GM18508 (cell line): ENCODE measurements around the gene TP53TG5.

ENCODE experiments used
- ATAC-seq: cut with Tn5 transposase; IDR thresholded peaks from one replicate; pipeline ENCODE4 v1.9.1; 2021; ENCODE audit warnings: moderate number of reproducible peaks; ENCODE audit not compliant: insufficient read depth, unreplicated experiment

The TP53TG5 gene

DNA sequence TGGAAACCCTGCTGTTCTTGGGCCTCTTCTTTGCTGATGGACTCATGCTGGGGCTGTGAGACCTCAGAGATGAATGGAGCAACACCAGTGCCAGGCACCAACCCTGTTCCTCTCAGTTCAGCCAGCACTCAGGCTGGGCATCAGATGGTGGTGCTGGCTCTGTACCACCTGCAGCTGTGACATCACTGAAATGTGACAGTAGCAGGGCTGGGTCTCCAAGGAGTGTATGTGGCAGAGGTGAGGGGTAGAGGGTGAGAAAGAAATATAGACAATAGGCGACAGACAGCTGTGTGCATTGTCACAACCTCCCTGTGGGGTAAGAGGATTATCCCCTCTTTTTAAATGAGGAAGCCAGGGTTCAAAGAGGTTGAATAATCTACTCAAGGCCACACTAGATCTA lies at the start of gene TP53TG5:
Gene TP53TG5 (minus strand): TSS at position 135 of the 400 bp plus-strand sequence. CDS start 89 bp downstream, at position 46.
- no peak for ATAC-seq

DNA sequence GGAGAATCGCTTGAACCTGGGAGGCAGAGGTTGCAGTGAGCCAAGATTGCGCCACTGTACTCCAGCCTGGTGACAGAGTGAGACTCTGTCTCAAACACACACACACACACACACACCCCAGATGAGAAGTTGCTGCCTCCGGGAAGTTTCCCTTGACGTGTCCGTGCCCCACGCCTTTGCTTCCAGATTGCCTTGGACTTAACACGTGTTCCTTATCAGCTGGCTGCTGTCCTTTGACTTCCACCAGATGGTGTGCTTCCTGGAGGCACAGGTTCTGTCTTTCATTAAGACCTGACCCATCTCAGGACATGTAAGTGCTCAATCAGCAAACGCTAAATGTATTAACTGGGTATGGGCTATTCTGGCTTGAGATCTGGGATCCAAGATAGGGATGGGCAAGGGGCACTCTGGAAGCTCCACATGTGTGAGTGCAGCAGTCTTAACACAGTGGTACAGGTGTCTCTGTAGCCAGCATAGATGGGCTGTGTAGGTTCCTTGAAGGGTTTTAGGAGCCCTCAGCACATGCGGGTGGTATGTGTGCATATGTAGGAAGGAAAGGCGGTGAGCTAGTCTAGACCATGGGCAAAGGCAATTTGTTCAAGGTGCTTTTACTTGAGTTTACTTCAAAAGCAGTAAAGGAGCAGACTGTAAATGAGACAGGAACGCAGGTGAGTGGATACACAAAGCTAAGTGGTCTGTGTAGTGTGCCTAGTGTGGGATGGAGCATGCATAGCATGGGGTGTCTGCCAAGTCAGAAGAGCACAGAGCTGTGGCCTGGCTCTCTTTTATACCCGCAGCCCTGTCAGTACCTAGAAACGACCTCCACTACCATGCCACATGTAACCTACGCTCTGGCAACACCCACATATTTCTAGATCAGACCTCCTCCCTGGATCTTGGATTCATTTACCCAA lies 49.4 kb upstream of the TP53TG5 start:
- ATAC-seq = no peak

DNA sequence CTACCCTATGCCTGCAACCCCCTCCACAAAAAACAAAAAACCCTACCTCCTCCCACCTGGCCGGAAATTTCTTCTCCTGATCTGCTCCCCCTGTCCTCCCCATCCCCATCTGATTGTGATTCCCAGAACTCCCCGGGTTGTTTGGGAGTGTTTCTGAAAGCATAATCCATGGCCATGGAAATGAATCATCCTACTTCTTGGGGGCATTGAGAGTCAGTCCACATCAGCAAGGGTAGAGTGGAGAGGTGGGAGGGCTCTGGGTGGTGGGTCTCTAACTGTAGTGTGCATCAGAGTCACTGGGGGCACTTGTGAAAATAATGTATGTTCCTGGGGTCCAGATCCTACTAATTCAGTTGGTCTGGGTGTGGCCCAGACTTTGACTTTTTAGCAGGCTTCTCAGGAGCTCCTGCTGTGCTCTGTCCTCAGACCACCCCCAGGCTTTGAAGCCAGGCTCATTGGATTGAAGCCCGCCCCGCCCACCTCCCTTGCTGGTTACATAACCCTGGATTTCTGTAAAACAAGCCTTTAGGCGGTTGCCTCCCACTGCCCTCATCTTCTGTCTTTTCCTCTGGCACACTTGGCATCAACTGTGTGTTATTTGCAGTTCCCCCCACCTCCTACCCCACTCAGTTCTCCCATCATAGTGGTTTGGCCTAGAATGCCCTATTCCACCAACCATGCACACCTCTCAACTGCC lies 48.3 kb upstream of the TP53TG5 start:
- no peak for ATAC-seq

DNA sequence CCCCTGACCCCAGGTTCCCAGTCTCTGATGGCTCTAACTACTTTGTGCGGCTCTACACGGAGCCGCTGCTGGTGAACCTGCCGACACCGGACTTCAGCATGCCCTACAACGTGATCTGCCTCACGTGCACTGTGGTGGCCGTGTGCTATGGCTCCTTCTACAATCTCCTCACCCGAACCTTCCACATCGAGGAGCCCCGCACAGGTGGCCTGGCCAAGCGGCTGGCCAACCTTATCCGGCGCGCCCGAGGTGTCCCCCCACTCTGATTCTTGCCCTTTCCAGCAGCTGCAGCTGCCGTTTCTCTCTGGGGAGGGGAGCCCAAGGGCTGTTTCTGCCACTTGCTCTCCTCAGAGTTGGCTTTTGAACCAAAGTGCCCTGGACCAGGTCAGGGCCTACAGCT lies 47.4 kb upstream of the TP53TG5 start:
- ATAC-seq = no peak

DNA sequence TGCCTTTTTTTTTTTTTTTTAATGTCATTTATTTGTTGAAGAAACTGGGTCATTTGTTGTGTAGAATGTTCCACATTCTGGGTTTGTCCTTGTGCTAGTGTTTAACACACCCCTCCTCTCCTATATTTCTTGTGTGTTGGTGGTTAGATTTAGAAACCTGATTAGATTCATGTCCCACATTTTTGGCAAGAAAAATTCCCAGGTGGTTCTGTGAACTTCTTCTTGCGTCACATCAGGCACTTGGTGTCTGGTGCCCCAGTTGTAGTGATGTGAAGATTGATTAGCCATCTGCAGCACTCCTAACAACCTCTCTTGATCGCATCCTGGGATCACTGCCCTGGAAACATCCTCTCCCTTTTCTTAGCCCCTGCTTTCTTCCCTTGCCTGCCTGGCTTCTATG lies 45.6 kb upstream of the TP53TG5 start:
- ATAC-seq = no peak

DNA sequence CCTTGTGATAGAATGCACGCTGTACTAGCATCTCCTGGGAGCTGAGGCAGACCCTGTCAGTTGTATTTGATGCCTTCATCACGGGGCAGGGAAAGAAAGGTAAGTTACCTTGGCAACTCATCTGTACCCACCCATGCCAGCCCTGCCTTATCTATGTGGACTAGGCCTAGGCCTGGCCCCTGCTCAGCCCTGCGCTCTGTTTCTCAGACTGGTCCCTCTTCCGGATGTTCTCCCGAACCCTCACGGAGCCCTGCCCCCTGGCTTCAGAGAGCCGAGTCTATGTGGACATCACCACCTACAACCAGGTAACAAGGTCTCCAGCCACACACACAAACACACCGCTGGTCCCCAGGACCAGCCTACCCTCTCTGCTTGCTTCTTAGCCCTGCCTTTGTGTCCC lies 42.0 kb upstream of the TP53TG5 start:
- ATAC-seq = no peak

DNA sequence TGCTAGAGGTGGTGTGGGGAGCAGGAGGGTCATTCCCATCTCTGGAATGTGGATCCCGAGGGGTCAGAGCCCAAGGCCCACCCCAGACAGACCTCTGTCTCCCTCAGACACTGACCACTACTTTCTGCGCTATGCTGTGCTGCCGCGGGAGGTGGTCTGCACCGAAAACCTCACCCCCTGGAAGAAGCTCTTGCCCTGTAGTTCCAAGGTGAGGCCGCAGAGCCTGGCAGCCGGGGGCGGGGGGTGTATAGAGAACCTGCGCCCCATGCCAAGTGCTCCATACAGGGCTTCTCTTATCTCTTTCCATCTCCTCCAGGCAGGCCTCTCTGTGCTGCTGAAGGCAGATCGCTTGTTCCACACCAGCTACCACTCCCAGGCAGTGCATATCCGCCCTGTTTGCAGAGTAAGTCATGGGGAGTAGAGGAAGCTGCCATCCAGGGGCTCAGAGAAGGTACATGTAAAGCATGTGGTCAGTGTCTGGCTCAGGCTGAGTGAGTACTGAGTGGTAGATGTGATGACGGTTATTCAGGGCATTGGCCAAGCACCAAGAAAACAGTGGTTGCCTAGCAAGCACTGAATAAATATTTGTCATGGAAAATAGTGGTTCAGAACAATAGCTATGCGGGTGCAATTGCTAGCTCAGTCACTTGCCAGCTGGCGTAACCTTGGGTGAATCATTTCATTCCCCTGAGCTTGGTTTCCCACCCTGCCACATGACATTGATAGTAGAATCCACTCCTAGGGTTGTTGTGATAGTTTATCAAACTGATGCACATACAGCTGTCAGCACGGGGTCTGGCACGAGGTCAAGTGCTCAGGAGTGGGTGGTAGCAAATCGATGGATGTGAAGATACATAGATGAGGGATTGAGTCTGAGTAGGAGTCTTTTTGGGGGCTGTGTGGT lies 41.3 kb upstream of the TP53TG5 start:
- peak; percentile 68 for ATAC-seq

DNA sequence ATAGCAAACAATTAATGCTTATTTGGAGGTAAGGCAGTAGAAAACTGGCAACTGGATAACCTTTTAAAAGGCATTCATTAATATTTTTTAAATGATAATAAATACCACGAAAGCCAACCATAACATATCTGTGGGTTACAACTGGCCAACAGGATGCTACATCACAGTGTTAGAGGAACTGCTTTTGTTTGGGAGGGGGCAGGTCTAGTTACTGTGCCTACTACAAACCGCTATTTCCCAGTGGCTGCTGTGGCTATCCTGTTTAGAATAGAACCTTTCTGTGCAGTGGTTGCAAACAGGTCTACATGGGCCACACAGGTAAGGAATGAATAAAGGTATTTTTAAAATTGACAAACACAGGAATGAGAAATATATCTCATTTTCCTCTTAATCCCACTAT lies 38.8 kb upstream of the TP53TG5 start:
- ATAC-seq = no peak

DNA sequence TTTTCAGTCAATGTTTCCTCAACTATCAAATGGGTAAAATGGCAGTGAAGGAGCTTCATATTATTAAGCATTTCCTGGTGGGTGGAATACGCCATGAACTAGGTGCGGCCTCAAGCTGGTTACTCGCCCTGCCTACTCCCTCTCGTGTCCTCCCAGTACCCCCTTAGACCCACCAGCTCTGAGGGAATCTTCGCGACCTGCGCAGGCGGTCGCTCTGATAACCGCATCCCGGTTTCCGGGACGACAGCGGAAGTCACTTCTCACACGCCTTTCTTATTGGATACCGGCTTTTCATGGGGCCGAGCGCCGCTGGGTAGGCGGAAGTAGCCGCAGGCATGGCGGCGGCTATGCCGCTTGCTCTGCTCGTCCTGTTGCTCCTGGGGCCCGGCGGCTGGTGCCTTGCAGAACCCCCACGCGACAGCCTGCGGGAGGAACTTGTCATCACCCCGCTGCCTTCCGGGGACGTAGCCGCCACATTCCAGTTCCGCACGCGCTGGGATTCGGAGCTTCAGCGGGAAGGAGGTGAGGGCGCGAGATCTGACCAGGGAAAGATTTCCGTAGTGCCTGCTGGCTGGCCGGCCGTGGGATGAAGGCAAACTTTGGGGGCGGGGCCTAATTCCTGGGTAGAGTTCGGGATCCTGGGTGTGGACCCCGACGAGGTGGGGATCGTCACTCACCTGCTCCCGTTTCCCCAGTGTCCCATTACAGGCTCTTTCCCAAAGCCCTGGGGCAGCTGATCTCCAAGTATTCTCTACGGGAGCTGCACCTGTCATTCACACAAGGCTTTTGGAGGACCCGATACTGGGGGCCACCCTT lies 37.9 kb upstream of the TP53TG5 start, which contains the start of gene PIGT:
Gene PIGT (plus strand): TSS at position 320 of the 816 bp plus-strand sequence. CDS start 16 bp downstream, at position 336.
- ATAC-seq = no peak

DNA sequence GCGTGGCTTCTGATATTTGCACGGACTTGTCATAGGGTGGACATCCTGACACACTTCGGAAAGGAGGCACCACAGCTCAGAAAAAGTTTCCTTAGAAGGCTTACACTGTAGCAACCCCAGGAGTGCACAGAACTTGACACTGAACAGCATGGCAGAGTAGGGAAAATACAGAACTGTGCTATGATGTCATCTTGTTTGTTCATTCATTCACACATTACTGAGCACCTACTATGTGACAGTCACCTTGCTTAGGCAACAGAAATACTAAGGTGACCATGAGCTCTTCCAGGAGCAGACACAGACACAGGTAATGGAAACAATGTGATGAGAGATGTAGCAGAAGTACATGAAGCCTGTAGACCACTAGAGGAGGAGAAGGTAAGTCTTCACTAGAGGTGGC lies 35.4 kb upstream of the TP53TG5 start:
- ATAC-seq = no peak

DNA sequence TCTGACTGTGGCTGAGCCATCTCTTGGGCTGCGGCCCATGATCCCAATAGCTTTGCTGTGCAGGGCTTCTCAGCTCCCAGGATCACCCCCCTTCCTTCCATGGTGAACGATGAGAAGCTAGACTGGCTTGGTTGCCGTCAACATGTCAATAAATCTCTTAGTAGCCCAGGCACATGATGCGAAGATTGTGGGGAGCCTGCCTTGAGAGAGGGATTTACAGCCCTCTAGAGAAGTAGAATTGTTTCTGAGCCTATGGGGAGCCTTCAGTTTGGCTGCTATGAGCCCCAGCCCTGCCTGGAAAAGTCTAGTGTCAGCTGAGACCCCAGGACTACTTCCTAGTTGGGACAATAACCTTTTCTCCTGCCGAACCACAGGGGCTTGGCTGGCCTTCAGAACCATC lies 34.5 kb upstream of the TP53TG5 start:
- no peak for ATAC-seq

DNA sequence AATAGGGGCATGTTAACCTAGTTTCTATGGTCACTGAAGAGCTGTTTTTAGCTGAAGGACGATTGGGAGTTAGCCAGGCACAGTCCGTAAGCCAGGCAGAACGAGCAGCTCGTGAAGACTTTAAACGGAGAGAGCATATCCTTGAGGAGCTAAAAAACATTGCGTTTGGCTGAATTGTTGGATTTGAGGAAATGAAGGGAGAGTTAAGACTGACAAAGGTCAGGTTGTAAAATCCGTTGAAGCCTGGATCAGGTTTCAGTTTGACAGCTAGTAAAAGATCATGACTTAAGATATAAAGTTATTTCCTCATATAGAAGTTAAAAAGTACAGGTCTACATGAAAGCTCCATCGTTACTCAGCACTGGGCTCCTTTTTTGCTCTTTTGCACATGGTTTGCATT lies 32.8 kb upstream of the TP53TG5 start:
- no peak for ATAC-seq

DNA sequence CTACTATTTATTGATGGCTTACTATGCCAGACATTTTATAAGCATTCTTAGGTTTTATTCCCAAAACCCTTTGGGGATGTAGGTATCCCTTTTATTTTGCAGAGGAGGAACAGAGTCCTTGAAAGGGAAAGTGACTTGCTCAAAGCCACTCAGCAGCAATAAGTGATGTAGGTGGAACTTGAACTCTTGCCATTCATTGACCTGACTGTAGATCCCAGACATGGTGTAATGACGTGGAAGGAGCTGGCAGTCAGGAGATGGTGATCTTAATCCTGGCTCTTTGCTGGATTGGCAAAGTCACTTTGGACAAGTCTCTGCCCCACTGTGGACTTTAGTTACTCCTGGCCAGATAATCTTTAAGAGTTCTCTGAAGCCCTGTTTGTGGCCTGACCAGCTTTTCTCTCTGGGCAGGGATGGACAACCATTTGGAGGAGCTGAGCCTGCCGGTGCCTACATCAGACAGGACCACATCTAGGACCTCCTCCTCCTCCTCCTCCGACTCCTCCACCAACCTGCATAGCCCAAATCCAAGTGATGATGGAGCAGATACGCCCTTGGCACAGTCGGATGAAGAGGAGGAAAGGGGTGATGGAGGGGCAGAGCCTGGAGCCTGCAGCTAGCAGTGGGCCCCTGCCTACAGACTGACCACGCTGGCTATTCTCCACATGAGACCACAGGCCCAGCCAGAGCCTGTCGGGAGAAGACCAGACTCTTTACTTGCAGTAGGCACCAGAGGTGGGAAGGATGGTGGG lies 31.6 kb upstream of the TP53TG5 start:
- ATAC-seq = no peak

DNA sequence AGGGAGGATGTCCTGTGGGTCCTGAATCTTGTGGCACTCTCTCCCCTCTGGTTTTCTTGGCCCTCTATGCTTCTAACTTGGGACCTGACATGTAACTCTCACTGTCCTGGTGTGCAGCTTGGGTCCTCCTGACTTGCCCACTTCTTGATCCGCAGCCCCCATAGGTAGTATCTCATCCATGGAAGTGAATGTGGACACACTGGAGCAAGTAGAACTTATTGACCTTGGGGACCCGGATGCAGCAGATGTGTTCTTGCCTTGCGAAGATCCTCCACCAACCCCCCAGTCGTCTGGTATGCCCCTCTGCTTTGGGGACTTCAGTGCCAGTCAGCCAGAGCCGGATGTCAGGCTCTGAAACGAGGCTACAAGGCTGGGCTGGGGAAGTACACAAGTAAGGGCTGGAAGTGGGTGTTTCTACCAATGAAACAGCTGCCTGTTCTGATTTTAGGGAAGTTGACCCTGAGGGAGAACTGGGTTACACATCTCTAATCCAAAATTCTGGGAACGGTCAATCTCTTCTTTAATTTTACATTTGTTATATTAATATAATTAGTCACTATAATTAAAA lies 30.6 kb upstream of the TP53TG5 start:
- no peak for ATAC-seq

DNA sequence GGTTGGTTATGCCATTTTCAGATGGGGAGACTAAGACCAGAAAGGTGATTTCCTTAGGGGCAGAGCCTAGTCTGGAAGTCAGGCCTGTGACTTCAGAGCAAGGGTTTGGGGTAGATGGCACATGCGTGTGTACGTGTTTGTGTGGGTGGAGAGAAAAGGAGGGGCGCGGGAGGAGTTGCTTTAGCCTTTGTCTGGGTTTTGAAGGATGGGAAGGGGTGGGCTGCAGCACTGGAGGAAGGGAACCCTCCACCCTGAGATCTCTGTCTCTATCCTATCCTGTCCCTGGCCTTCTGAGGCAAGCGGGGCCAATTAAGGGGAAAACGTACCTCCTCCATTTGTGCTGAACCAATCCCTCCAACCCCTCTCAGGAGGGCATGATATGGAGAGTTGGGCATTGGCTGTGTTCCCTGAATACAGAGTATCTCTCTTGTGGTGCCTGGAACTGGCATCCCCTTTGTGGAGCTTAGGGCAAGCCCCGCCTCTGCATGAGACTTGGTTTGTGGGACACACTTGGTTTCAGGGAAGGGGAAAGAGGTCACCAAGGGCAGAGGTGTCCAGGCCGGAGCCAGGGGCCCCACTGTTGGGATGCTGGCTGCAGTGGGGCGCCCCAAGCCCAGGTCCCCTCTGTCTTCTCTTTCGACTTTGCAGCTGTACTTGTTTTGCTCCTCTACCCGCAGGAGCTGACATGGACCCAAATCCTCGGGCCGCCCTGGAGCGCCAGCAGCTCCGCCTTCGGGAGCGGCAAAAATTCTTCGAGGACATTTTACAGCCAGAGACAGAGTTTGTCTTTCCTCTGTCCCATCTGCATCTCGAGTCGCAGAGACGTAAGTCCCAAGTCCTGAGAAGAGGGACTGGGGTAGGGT lies 29.9 kb upstream of the TP53TG5 start, which contains the start of gene DBNDD2:
Gene DBNDD2 (plus strand): TSS at position 507 of the 863 bp plus-strand sequence. CDS start 179 bp downstream, at position 686.
- ATAC-seq = no peak

DNA sequence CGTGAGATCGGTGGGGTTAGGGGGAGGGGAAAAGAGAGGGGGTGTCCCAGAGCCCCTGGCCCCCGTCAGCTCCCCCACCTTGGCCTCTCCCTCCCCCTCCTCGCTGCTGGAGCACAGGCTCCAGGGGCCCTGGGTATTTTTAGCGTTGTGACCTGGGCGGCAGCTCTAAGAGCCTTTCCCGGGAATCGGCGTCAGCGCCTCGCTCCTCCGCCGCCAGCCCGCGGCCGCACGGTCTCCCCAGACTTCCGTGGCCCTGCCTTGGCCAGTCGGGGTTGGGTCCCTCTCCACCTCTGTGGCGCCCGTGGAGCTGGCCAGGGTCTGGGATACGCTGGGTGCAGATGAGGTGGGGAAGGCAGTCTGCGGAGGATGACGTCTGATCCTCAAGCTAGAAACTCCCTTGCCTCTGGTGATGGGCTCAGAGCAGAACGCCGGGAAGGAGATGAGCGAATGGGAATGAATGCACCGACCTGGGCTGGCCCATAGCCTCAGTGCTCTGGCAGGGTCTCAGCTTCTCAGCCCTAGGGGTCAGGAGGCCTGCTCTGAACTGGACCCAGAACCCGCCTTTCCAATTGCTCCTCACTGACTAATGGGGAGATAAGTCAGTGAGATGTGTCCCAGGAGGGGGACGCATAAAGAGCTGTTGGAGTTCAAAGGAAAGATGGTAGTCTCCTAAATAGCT lies 29.1 kb upstream of the TP53TG5 start:
- ATAC-seq = no peak
